GM23338 (cell line): ENCODE measurements around the gene FYB2. TPM values are rescaled to one million over a fixed set of nuclear protein-coding genes. Genes with fewer than 3 reads are reported as not detected.

Experiments
- ATAC-seq: fragments of 200-7000 bp; cut with Tn5 transposase; 3 replicates; pipeline ENCODE4 v1.9.1; 2020
- DNase-seq: peaks from one replicate; pipeline ENCODE4 v3.0.0-alpha.2; 2015; ENCODE audit warnings: low spot score
- H2AFZ ChIP-seq: fragments of 200-600 bp; sonication (generic); 2 replicates; pipeline ENCODE4 v1.8.0; 2016; ENCODE audit warnings: antibody characterized with exemption, mild to moderate bottlenecking, moderate library complexity
- H3F3A ChIP-seq: fragments of 200-600 bp; sonication (generic); replicated peaks from 2 replicates; pipeline ENCODE4 v1.8.0; 2017; ENCODE audit warnings: antibody characterized with exemption, mixed run types, low read depth
- H3K27ac ChIP-seq: fragments of 200-600 bp; sonication (generic); 2 replicates; pipeline ENCODE4 v1.6.1; 2016; ENCODE audit warnings: low read depth
- H3K27me3 ChIP-seq: fragments of 200-600 bp; sonication (generic); 2 replicates; pipeline ENCODE4 v1.8.0; 2016; ENCODE audit warnings: mild to moderate bottlenecking, mixed run types, moderate library complexity; ENCODE audit not compliant: insufficient read depth
- H3K36me3 ChIP-seq: fragments of 200-600 bp; sonication (generic); 2 replicates; pipeline ENCODE4 v1.8.0; 2016; ENCODE audit warnings: mild to moderate bottlenecking; ENCODE audit not compliant: insufficient read depth
- H3K4me1 ChIP-seq: fragments of 200-600 bp; sonication (generic); 2 replicates; pipeline ENCODE4 v1.8.0; 2016; ENCODE audit warnings: mild to moderate bottlenecking, moderate library complexity; ENCODE audit not compliant: insufficient read depth
- H3K4me2 ChIP-seq: fragments of 200-600 bp; sonication (generic); 2 replicates; pipeline ENCODE4 v1.7.1; 2017; ENCODE audit warnings: mixed run types
- H3K4me3 ChIP-seq: fragments of 200-600 bp; sonication (generic); 2 replicates; pipeline ENCODE4 v1.6.1; 2016; ENCODE audit warnings: mixed run types
- H3K79me2 ChIP-seq: fragments of 200-600 bp; sonication (generic); replicated peaks from 2 replicates; pipeline ENCODE4 v1.8.0; 2017; ENCODE audit warnings: mild to moderate bottlenecking; ENCODE audit not compliant: insufficient read depth
- H3K9me2 ChIP-seq: fragments of 200-600 bp; sonication (generic); 2 replicates; pipeline ENCODE4 v1.8.0; 2017; ENCODE audit not compliant: insufficient read depth
- H4K20me1 ChIP-seq: fragments of 200-600 bp; sonication (generic); replicated peaks from 2 replicates; pipeline ENCODE4 v1.8.0; 2017; ENCODE audit warnings: mild to moderate bottlenecking; ENCODE audit not compliant: insufficient read depth
- H3K27ac Mint-ChIP-seq: 2 replicates; pipeline ENCODE4 v1.8.0; 2020; ENCODE audit warnings: inconsistent platforms, mild to moderate bottlenecking, moderate library complexity, mixed read lengths
- H3K27me3 Mint-ChIP-seq: 3 replicates; pipeline ENCODE4 v1.8.0; 2022; ENCODE audit warnings: low read depth, mild to moderate bottlenecking, moderate library complexity, mixed read lengths, inconsistent platforms; ENCODE audit not compliant: insufficient read depth, poor library complexity
- H3K36me3 Mint-ChIP-seq: 3 replicates; pipeline ENCODE4 v1.8.0; 2021; ENCODE audit warnings: low read depth, mild to moderate bottlenecking, inconsistent platforms, moderate library complexity, mixed read lengths
- H3K4me1 Mint-ChIP-seq: 3 replicates; pipeline ENCODE4 v1.8.0; 2020; ENCODE audit warnings: mild to moderate bottlenecking, inconsistent platforms, mixed read lengths
- H3K4me3 Mint-ChIP-seq: 3 replicates; pipeline ENCODE4 v1.8.0; 2021; ENCODE audit warnings: moderate library complexity, mild to moderate bottlenecking, inconsistent platforms, mixed read lengths
- H3K9me3 Mint-ChIP-seq: 3 replicates; pipeline ENCODE4 v1.8.0; 2020; ENCODE audit warnings: moderate library complexity, mild to moderate bottlenecking, inconsistent platforms, mixed read lengths
- CREB1 ChIP-seq: fragments of 250-450 bp; sonication (Bioruptor Pico); IDR thresholded peaks from 2 replicates; pipeline ENCODE4 v1.5.0; 2020; ENCODE audit warnings: low read depth, mild to moderate bottlenecking, moderate library complexity
- EZH2 ChIP-seq: fragments of 200-600 bp; sonication (generic); IDR thresholded peaks from one replicate; pipeline ENCODE4 v1.8.0; 2017; ENCODE audit warnings: antibody characterized with exemption, mild to moderate bottlenecking, low read depth; ENCODE audit not compliant: unreplicated experiment
- EZH2phosphoT487 ChIP-seq: fragments of 200-600 bp; sonication (generic); IDR thresholded peaks from one replicate; pipeline ENCODE4 v1.8.1; 2018; ENCODE audit warnings: antibody characterized with exemption; ENCODE audit not compliant: unreplicated experiment
- JUNB ChIP-seq: IDR thresholded peaks from one replicate; pipeline ENCODE4 v1.6.1; 2016; ENCODE audit warnings: antibody characterized with exemption; ENCODE audit not compliant: unreplicated experiment
- NANOG ChIP-seq: IDR thresholded peaks from 2 replicates; pipeline ENCODE4 v1.6.1; 2016; ENCODE audit warnings: antibody characterized with exemption, borderline replicate concordance
- POLR2AphosphoS5 ChIP-seq: IDR thresholded peaks from 2 replicates; pipeline ENCODE4 v1.6.1; 2016; ENCODE audit warnings: antibody characterized with exemption, low read depth
- STAT1 ChIP-seq: IDR thresholded peaks from one replicate; pipeline ENCODE4 v1.6.1; 2016; ENCODE audit warnings: antibody characterized with exemption; ENCODE audit not compliant: unreplicated experiment
- ZNF114 ChIP-seq: fragments of 250-450 bp; sonication (Bioruptor Pico); IDR thresholded peaks from 2 replicates; pipeline ENCODE4 v1.5.0; 2020; ENCODE audit warnings: mild to moderate bottlenecking, moderate library complexity
- ZNF331 ChIP-seq: fragments of 250-450 bp; sonication (Bioruptor Pico); IDR thresholded peaks from 2 replicates; pipeline ENCODE4 v1.5.0; 2020; ENCODE audit warnings: low read depth, mild to moderate bottlenecking, moderate library complexity
- polyA plus RNA-seq: library from polyadenylated mRNA; unstranded; fragments of >200 nt; fragmentation: Nextera tagmentation; extraction: Ambion mirVana; gene quantifications from 2 replicates; pipeline ENCODE4 v1.2.1, GENCODE V29; 2016
- total RNA-seq: library from RNA; depleted of rRNA; stranded (reverse); fragments of >200 nt; shearing (Covaris generic); gene quantifications from 2 replicates; pipeline ENCODE4 v1.2.3, GENCODE V29; 2014
- TF ChIP-seq, protein P1 (sequence below), 2 experiments: fragments of 200-600 bp in 1 of 2; sonication (generic) in 1 of 2; conservative IDR thresholded peaks; 2 replicates each; pipeline versions ENCODE4 v1.5.1 to v1.6.1; 2016 to 2017; ENCODE audit warnings: antibody characterized with exemption in 2 of 2, low read depth in 2 of 2, mild to moderate bottlenecking in 2 of 2, moderate library complexity in 1 of 2
- TF ChIP-seq, protein P2 (sequence below): IDR thresholded peaks from 2 replicates; pipeline ENCODE4 v1.6.1; 2016; ENCODE audit warnings: antibody characterized with exemption
- TF ChIP-seq, protein P3 (sequence below): fragments of 250-450 bp; sonication (Bioruptor Pico); IDR thresholded peaks from 2 replicates; pipeline ENCODE4 v1.5.0; 2020; ENCODE audit warnings: mild to moderate bottlenecking, moderate library complexity
- TF ChIP-seq, protein P4 (sequence below): IDR thresholded peaks from one replicate; pipeline ENCODE4 v1.6.1; 2018; ENCODE audit warnings: antibody characterized with exemption; ENCODE audit not compliant: unreplicated experiment

Gene FYB2
- total and polyA plus RNA-seq, 2 experiments from 2014 or later, result 0.39 TPM; not detected in 1

DNA sequence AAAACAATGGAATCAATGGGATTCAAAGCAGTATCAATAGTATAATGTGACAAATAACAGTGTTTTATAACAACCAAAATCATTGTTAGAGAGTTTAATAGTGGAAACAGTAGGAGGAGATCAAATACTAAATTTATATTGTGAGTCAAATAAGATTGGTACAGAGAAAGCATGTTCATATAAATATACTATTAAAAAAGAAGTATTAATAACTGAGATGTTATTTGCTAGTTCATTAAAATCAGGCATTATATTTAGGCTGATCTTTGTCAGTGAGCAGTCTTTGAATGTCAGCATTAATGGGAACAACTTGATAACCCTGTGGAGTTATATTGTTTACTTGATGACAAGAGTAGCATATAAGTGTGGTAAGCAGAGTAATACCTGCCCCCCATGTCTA, 143.4 kb downstream of the FYB2 start:
- H3K27ac Mint-ChIP-seq, result no peak overlapping the region; the same call in 1 of the 2 replicates
- ATAC-seq (no peak), DNase-seq (no peak)
- peaks cover 15% of the 10 kb centered on the region; the same call in 2 of the 3 replicates for H3K36me3 Mint-ChIP-seq
- Histone ChIP-seq H3K4me1 (no peaks in the 10 kb centered on the region), H2AFZ (no peak overlapping the region), H4K20me1 (no peaks in the 10 kb centered on the region), H3K27ac (no peak overlapping the region), H3F3A (no peaks in the 10 kb centered on the region), H3K27me3 (no peaks in the 10 kb centered on the region), H3K9me2 (no peaks in the 10 kb centered on the region), H3K4me2 (no peak overlapping the region), H3K79me2 (no peaks in the 10 kb centered on the region), H3K4me3 (no peak overlapping the region), H3K36me3 (no peaks in the 10 kb centered on the region)
- no peaks in the 10 kb centered on the region for H3K4me1 Mint-ChIP-seq
- no peak overlapping the region for H3K4me3 Mint-ChIP-seq
- TF ChIP-seq, protein P1, sequence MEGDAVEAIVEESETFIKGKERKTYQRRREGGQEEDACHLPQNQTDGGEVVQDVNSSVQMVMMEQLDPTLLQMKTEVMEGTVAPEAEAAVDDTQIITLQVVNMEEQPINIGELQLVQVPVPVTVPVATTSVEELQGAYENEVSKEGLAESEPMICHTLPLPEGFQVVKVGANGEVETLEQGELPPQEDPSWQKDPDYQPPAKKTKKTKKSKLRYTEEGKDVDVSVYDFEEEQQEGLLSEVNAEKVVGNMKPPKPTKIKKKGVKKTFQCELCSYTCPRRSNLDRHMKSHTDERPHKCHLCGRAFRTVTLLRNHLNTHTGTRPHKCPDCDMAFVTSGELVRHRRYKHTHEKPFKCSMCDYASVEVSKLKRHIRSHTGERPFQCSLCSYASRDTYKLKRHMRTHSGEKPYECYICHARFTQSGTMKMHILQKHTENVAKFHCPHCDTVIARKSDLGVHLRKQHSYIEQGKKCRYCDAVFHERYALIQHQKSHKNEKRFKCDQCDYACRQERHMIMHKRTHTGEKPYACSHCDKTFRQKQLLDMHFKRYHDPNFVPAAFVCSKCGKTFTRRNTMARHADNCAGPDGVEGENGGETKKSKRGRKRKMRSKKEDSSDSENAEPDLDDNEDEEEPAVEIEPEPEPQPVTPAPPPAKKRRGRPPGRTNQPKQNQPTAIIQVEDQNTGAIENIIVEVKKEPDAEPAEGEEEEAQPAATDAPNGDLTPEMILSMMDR (conservative IDR thresholded peaks at IDR 0.05; ENCODE audit: low read depth in 2 of 2), result no peak
- TF ChIP-seq EZH2 (no peak), CREB1 (no peak), ZNF331 (no peak), ZNF114 (CRISPR knock-in tag) (no peak), EZH2phosphoT487 (no peak), STAT1 (no peak), NANOG (no peak), POLR2AphosphoS5 (no peak), JUNB (no peak)
- TF ChIP-seq, protein P2, sequence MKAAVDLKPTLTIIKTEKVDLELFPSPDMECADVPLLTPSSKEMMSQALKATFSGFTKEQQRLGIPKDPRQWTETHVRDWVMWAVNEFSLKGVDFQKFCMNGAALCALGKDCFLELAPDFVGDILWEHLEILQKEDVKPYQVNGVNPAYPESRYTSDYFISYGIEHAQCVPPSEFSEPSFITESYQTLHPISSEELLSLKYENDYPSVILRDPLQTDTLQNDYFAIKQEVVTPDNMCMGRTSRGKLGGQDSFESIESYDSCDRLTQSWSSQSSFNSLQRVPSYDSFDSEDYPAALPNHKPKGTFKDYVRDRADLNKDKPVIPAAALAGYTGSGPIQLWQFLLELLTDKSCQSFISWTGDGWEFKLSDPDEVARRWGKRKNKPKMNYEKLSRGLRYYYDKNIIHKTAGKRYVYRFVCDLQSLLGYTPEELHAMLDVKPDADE, result no peak
- TF ChIP-seq, protein P3, sequence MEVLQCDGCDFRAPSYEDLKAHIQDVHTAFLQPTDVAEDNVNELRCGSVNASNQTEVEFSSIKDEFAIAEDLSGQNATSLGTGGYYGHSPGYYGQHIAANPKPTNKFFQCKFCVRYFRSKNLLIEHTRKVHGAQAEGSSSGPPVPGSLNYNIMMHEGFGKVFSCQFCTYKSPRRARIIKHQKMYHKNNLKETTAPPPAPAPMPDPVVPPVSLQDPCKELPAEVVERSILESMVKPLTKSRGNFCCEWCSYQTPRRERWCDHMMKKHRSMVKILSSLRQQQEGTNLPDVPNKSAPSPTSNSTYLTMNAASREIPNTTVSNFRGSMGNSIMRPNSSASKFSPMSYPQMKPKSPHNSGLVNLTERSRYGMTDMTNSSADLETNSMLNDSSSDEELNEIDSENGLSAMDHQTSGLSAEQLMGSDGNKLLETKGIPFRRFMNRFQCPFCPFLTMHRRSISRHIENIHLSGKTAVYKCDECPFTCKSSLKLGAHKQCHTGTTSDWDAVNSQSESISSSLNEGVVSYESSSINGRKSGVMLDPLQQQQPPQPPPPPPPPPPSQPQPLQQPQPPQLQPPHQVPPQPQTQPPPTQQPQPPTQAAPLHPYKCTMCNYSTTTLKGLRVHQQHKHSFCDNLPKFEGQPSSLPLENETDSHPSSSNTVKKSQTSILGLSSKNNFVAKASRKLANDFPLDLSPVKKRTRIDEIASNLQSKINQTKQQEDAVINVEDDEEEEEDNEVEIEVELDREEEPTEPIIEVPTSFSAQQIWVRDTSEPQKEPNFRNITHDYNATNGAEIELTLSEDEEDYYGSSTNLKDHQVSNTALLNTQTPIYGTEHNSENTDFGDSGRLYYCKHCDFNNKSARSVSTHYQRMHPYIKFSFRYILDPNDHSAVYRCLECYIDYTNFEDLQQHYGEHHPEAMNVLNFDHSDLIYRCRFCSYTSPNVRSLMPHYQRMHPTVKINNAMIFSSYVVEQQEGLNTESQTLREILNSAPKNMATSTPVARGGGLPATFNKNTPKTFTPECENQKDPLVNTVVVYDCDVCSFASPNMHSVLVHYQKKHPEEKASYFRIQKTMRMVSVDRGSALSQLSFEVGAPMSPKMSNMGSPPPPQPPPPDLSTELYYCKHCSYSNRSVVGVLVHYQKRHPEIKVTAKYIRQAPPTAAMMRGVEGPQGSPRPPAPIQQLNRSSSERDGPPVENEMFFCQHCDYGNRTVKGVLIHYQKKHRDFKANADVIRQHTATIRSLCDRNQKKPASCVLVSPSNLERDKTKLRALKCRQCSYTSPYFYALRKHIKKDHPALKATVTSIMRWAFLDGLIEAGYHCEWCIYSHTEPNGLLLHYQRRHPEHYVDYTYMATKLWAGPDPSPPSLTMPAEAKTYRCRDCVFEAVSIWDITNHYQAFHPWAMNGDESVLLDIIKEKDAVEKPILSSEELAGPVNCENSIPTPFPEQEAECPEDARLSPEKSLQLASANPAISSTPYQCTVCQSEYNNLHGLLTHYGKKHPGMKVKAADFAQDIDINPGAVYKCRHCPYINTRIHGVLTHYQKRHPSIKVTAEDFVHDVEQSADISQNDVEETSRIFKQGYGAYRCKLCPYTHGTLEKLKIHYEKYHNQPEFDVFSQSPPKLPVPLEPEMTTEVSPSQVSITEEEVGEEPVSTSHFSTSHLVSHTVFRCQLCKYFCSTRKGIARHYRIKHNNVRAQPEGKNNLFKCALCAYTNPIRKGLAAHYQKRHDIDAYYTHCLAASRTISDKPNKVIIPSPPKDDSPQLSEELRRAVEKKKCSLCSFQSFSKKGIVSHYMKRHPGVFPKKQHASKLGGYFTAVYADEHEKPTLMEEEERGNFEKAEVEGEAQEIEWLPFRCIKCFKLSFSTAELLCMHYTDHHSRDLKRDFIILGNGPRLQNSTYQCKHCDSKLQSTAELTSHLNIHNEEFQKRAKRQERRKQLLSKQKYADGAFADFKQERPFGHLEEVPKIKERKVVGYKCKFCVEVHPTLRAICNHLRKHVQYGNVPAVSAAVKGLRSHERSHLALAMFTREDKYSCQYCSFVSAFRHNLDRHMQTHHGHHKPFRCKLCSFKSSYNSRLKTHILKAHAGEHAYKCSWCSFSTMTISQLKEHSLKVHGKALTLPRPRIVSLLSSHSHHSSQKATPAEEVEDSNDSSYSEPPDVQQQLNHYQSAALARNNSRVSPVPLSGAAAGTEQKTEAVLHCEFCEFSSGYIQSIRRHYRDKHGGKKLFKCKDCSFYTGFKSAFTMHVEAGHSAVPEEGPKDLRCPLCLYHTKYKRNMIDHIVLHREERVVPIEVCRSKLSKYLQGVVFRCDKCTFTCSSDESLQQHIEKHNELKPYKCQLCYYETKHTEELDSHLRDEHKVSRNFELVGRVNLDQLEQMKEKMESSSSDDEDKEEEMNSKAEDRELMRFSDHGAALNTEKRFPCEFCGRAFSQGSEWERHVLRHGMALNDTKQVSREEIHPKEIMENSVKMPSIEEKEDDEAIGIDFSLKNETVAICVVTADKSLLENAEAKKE, result no peak
- TF ChIP-seq, protein P4, sequence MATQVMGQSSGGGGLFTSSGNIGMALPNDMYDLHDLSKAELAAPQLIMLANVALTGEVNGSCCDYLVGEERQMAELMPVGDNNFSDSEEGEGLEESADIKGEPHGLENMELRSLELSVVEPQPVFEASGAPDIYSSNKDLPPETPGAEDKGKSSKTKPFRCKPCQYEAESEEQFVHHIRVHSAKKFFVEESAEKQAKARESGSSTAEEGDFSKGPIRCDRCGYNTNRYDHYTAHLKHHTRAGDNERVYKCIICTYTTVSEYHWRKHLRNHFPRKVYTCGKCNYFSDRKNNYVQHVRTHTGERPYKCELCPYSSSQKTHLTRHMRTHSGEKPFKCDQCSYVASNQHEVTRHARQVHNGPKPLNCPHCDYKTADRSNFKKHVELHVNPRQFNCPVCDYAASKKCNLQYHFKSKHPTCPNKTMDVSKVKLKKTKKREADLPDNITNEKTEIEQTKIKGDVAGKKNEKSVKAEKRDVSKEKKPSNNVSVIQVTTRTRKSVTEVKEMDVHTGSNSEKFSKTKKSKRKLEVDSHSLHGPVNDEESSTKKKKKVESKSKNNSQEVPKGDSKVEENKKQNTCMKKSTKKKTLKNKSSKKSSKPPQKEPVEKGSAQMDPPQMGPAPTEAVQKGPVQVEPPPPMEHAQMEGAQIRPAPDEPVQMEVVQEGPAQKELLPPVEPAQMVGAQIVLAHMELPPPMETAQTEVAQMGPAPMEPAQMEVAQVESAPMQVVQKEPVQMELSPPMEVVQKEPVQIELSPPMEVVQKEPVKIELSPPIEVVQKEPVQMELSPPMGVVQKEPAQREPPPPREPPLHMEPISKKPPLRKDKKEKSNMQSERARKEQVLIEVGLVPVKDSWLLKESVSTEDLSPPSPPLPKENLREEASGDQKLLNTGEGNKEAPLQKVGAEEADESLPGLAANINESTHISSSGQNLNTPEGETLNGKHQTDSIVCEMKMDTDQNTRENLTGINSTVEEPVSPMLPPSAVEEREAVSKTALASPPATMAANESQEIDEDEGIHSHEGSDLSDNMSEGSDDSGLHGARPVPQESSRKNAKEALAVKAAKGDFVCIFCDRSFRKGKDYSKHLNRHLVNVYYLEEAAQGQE, result no peak
- H3K9me3 Mint-ChIP-seq, result no peaks in the 10 kb centered on the region
- H3K27me3 Mint-ChIP-seq, result no peaks in the 10 kb centered on the region
